Measurements from ENCODE around the gene PTPN3. TPM values are rescaled to one million over a fixed set of nuclear protein-coding genes. Genes with fewer than 3 reads are reported as not detected.

Gene PTPN3
- total RNA-seq, 1 experiment from 2014 or later, result 10.4 TPM

DNA sequence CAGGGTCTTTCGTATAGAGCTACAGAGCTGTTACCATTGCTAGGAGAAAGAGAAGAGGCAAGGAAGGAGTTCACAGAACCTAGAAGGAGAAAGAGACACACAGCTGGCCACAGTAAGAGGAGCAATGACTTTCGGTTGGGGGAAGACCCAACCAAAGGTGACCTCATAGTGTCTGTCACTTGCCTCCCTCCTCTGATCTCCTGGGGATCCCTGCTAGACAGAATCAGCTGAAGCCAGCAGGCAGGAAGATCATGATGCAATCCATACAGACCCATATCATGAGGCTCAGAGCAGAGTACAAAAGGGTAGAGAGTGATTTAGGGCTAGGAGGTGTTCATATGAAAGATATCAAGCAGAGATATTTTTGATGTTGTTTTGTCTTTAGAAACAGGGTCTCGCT is 151.2 kb downstream of the PTPN3 start:
- DNase-seq (ENCODE audit: low read depth, low spot score) (no peak), ATAC-seq (no peak)
- CTCF ChIA-PET, result no interaction called here
- Histone ChIP-seq H3K4me1 (ENCODE audit: control insufficient read depth, insufficient read depth, low read length) (no peaks in the 10 kb centered on the region; the same call in 1 of the 2 replicates), H3K36me3 (ENCODE audit: control insufficient read depth, insufficient read depth, low read length) (no peaks in the 10 kb centered on the region), H3K9me3 (ENCODE audit: control insufficient read depth, insufficient read depth, low read depth, low read length) (no peaks in the 10 kb centered on the region), H3K4me3 (ENCODE audit: low read depth in 2 of 2, low read length in 2 of 2) (no peak overlapping the region), H3K27ac (ENCODE audit: low read length) (no peak overlapping the region), H3K27me3 (ENCODE audit: control insufficient read depth, insufficient read depth, low read length) (no peaks in the 10 kb centered on the region)
- POLR2A ChIA-PET, result no interaction called here
- intact Hi-C loops (cut with micrococcal nuclease; ENCODE audit: unreplicated experiment) (no loop called here), in situ Hi-C loops (cut with HindIII; ENCODE audit: low pct_unique_long_range_greater_than_20kb, low sequenced_read_pairs) (no loop called here)
- TF ChIP-seq POLR2AphosphoS5 (IDR thresholded peaks at IDR 0.05; ENCODE audit: low read depth, low read length) (no peak), TCF7L2 (IDR thresholded peaks at IDR 0.05; ENCODE audit: low read depth, low read length) (no peak), SIN3A (IDR thresholded peaks at IDR 0.05; ENCODE audit: borderline replicate concordance, insufficient read depth, low read depth, low read length) (no peak)
- TF ChIP-seq, protein P1, sequence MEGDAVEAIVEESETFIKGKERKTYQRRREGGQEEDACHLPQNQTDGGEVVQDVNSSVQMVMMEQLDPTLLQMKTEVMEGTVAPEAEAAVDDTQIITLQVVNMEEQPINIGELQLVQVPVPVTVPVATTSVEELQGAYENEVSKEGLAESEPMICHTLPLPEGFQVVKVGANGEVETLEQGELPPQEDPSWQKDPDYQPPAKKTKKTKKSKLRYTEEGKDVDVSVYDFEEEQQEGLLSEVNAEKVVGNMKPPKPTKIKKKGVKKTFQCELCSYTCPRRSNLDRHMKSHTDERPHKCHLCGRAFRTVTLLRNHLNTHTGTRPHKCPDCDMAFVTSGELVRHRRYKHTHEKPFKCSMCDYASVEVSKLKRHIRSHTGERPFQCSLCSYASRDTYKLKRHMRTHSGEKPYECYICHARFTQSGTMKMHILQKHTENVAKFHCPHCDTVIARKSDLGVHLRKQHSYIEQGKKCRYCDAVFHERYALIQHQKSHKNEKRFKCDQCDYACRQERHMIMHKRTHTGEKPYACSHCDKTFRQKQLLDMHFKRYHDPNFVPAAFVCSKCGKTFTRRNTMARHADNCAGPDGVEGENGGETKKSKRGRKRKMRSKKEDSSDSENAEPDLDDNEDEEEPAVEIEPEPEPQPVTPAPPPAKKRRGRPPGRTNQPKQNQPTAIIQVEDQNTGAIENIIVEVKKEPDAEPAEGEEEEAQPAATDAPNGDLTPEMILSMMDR (IDR thresholded peaks at IDR 0.05), result no peak
- TF ChIP-seq, protein P2, sequence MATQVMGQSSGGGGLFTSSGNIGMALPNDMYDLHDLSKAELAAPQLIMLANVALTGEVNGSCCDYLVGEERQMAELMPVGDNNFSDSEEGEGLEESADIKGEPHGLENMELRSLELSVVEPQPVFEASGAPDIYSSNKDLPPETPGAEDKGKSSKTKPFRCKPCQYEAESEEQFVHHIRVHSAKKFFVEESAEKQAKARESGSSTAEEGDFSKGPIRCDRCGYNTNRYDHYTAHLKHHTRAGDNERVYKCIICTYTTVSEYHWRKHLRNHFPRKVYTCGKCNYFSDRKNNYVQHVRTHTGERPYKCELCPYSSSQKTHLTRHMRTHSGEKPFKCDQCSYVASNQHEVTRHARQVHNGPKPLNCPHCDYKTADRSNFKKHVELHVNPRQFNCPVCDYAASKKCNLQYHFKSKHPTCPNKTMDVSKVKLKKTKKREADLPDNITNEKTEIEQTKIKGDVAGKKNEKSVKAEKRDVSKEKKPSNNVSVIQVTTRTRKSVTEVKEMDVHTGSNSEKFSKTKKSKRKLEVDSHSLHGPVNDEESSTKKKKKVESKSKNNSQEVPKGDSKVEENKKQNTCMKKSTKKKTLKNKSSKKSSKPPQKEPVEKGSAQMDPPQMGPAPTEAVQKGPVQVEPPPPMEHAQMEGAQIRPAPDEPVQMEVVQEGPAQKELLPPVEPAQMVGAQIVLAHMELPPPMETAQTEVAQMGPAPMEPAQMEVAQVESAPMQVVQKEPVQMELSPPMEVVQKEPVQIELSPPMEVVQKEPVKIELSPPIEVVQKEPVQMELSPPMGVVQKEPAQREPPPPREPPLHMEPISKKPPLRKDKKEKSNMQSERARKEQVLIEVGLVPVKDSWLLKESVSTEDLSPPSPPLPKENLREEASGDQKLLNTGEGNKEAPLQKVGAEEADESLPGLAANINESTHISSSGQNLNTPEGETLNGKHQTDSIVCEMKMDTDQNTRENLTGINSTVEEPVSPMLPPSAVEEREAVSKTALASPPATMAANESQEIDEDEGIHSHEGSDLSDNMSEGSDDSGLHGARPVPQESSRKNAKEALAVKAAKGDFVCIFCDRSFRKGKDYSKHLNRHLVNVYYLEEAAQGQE (IDR thresholded peaks at IDR 0.05; ENCODE audit: insufficient read depth in 1 of 2, low read depth in 2 of 2, low read length in 1 of 2), result no peak
- BruUV-seq (replicated peaks), result no TSS peak

- DNase-seq (ENCODE audit: low read depth, low spot score) (no peak), ATAC-seq (no peak)
- no TSS peak for BruUV-seq (replicated peaks)
- TF ChIP-seq TCF7L2 (IDR thresholded peaks at IDR 0.05; ENCODE audit: low read depth, low read length) (no peak), POLR2AphosphoS5 (IDR thresholded peaks at IDR 0.05; ENCODE audit: low read depth, low read length) (no peak), SIN3A (IDR thresholded peaks at IDR 0.05; ENCODE audit: borderline replicate concordance, insufficient read depth, low read depth, low read length) (no peak)
- TF ChIP-seq, protein P1 (IDR thresholded peaks at IDR 0.05), result no peak
- TF ChIP-seq, protein P2 (IDR thresholded peaks at IDR 0.05; ENCODE audit: insufficient read depth in 1 of 2, low read depth in 2 of 2, low read length in 1 of 2), result no peak
- Histone ChIP-seq H3K27me3 (ENCODE audit: control insufficient read depth, insufficient read depth, low read length) (no peaks in the 10 kb centered on the region), H3K9me3 (ENCODE audit: control insufficient read depth, insufficient read depth, low read depth, low read length) (no peaks in the 10 kb centered on the region), H3K27ac (ENCODE audit: low read length) (no peak overlapping the region), H3K4me1 (ENCODE audit: control insufficient read depth, insufficient read depth, low read length) (no peaks in the 10 kb centered on the region; the same call in 1 of the 2 replicates), H3K4me3 (ENCODE audit: low read depth in 2 of 2, low read length in 2 of 2) (no peak overlapping the region), H3K36me3 (ENCODE audit: control insufficient read depth, insufficient read depth, low read length) (no peaks in the 10 kb centered on the region)
- intact Hi-C loops (cut with micrococcal nuclease; ENCODE audit: unreplicated experiment) (no loop called here), in situ Hi-C loops (cut with HindIII; ENCODE audit: low pct_unique_long_range_greater_than_20kb, low sequenced_read_pairs) (no loop called here)
- ChIA-PET POLR2A (interaction anchor here (0.5 kb wide), 1 partner anchor 16 kb away, joined by 14 read pairs; no protein-coding TSS in a partner anchor), CTCF (interaction anchor here (0.6 kb wide), 1 partner anchor 121 kb away, joined by 11 read pairs; no protein-coding TSS in a partner anchor)
Observed at GRCh38 chr9:109344866-109345265, 153.2 kb downstream of the PTPN3 start.
